T-helper 1 cell (primary cell): Measurements from ENCODE around the gene ENOPH1.
A peak's percentile ranks its signal among the peaks of the same experiment; 100 is the strongest.
"Not testable (repeated sequence)": the region's sequence is repeated elsewhere in the genome, so short reads cannot be mapped to it uniquely, and the experiment has no call there.

ENCODE experiments used
- DNase-seq, 5 donors: peaks; one replicate each; pipeline ENCODE4 v3.0.0-alpha.2; 2012 to 2020

Gene ENOPH1

DNA sequence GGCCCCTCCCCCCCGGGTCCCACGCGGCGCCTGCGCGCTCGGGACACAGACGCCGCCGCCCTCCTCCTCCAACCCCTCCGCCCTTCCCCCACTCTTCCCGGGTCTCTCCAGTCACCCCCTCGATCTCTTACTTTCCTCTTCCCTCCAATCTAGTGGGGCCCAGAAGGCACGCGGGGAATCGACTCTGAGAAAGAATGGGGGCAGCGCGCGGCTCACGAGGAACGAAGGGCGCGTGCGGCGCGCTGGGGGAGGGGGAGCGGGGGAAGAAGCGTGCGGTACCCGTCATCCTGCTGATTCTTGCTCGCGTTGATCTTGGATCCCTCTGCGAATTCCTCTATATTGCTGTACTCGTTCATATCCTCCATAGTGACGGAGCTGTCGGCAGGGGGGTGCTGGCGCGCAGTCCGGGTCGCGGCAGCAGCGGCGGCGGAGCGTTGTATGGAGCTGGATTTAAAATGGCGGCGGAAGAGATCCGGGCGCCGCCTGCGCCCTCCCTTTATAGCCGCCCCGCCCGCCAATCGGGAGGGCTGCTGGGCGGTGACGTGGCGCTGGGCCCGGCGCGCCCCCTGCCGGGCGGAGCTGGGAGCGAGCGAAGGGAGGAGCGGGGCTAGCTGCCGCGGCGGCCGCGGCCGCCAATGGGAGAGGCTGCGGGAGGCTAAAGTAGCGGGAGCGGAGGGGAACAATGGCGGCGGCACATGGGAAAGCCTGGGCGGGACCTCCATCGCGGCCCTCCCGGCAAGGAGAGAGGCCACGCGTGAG, 1.2 kb upstream of the ENOPH1 start:
- peak; percentile 87 to 95 (median 88) for DNase-seq

DNA sequence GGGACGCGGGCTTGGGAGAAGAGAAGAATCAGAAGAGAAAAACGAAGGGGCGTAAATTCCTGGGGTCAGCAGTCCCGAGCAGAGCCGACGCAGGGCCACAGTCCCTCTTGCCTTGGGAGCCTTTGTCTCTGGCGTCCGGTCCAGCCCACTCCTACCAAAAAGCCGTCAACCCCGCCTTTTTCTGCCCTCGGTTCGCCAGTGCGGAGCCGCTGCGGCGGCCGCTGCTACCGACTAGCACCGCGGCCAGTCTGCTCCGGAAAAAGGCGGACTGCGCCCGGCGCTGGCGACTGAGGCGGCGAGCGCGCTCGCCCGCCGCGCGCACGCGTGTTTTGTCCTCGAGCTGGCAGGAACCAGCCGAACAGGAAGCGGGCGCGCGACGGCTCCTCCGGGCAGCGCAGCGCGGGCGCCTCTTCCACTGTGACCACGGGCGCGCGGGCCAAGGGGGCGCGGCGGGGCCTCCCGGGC, 630 bp upstream of the ENOPH1 start:
- peak in 2 of 5 donors; percentile 66 to 84 for DNase-seq

DNA sequence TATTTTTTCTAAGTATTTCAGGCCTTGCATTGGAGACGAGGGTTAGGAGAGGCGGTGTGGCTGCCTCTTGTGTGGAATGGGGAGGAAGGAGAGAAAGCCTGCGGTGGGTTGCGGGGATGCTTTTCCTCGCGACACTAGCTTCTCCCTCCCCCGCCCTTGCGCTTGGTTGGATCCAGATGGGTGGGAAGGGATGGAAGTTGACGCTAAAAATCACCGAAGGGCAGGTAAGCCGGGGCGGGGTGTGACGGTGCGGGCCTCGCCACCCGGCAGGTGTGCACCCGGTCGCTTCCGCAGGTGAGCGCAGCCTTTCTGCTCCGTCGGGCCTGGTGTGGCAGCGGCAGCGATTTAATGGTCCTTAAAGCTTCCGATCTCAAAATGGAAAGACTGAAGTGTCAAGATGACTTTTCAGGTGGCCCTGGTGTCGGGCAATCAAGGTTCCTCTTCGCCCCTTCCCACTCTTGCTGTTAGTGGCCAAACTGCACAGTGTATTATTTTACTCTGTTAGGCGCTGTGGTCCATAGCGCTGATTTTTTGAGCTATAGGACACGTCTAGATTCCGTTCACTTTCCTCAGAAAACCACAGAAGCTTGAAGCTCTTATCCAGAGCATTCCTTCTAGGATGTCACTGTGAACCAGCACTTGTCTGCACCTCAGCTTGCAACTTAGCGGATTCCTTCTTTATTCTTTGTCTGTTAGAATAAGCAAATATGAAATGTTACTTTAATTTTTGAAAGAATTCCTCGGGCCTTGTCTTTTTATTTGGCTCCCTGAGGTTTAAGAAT, 765 bp downstream of the ENOPH1 start:
- DNase-seq, result peak; percentile 12 to 45 (median 33)

DNA sequence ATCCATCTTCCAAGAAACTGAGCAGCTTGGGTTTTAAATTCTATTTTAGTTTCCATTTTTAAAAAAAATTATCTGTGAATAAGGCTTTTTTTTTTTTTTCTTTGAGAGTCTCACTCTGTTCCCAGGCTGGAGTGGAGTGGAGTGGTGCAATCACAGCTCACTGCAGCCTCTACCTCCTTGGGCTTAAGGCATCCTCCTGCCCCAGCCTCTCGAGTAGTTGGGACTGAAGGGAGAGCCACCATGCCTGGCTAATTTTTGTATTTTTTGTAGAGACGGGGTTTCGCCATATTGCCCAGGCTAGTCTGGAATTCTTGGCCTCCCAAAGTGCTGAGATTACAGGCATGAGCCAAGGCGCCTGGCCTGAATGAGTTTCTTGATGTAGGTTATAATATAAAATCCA, 1.4 kb downstream of the ENOPH1 start:
- DNase-seq, result no peak

DNA sequence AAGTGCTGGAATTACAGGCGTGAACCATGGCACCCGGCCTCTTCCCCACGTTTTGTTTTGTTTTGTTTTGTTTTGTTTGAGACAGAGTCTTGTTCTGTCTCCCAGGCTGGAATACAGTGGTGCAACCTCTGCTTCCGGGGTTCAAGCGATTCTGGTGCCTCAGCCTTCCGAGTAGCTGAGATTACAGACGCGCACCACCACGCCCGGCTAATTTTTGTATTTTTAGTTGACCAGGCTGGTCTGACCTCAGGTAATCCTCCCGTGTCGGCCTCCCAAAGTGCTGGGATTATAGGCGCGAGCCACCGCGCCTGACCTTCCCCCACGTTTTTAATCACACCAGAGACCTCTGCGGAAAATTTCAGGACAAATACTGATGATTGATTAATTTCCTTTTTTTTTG, 2.2 kb downstream of the ENOPH1 start:
- DNase-seq, result no peak

DNA sequence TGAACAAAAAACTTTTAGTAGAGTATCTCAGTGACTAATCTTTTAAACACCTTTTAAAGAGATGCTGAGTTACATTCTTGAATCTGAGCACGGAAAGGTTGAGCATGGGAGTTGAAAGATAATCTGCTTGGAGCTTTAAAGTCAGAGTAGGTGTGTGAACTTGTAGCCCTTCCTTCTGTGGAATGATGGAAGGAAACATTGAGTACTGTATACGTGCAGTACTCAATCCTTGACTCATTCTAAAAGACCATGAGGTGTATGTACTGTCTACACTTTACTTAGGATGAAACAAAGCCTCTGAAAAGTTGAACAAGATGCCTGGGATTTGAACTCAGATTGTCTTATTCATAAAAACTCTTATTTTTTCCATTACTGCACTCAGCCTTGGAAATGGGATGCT, 3.4 kb downstream of the ENOPH1 start:
- no peak for DNase-seq

DNA sequence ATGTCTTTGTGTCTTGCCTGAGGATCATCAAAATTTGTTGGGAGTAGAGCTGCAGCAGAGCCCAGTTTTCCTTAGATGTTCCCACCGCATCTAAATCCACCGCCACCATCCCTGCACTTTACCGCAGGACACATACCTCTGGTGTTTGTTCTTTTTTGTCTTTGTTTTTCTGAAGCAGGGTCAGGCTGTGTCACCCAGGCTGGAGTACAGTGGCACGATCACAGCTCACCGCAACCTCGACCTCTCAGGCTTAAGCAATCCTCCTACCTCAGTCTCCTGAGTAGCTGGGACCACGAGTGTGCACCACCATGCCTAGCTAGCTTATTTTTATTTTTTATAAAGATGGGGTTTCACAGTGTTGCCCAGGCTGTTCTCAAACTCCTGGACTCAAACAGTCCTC, 4.6 kb downstream of the ENOPH1 start:
- no peak for DNase-seq

DNA sequence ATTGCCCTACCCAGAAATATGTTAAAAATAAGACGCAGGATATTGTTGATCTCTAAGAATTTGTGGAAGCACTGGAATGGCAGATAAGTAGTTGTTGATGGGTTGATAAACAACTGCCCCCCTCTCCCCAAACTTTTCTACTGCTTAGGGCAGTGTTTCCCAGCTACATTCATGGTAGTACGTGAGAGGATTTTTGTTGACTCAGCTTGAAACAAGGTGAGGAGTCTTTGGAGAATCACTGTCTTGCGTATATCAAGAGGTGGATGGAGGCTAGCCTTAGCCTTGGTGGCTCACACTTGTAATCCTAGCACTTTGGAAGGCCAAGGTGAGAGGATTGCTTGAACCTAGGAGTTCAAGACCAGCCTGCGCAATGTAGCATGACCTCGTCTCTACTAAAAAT, 5.7 kb downstream of the ENOPH1 start:
- no peak for DNase-seq

DNA sequence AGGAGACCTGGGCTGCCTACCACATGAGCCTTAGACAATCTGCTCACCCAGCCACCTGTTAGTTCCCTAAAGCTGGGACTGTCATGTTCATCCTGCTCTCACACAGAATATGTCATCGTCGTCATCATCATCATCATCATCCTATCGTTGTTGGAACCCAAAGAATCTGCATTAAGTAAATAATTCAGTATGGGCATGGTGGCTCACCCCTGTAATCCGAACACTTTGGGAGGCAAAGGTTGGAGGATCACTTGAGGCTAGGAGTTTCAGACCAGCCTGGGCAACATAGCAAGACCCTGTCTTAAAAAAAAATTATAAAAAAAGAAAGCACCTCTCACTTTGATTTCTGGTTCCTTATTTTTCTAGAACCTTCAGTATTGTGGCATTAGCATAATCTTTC, 6.4 kb downstream of the ENOPH1 start:
- no peak for DNase-seq

DNA sequence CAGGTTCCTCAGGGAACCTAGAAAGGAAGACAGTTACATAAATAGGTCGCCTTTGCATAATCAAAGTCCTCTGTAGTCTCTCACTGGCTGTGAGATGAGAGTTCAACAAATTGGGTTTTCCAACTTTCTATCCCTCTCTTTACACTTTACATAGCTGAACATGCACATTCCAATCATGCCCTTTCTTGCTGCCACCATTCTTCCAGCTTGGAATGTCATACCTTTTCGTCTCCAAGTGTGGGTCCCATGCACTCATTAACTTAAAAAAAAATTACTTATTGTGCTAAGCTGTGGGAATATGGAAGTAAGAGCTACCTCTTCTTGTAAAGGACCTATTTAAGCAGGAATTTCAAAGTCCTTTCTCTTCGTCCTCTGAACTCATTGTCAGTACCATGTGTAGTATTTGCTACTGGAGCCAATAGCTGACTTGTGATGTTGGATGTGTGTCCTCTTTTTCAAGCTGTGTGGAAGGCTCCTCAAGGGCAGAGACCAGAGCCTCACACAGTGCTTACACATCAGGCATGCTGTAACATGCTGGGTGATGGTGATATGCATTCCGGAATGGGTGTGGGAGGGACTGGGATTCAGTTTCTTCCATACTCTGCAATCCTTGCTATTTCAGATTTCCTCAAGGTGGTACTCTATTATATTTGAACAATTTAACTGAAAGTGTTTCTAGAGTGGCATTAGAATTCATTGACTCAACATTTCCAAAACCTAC, 7.1 kb downstream of the ENOPH1 start:
- DNase-seq, result no peak

DNA sequence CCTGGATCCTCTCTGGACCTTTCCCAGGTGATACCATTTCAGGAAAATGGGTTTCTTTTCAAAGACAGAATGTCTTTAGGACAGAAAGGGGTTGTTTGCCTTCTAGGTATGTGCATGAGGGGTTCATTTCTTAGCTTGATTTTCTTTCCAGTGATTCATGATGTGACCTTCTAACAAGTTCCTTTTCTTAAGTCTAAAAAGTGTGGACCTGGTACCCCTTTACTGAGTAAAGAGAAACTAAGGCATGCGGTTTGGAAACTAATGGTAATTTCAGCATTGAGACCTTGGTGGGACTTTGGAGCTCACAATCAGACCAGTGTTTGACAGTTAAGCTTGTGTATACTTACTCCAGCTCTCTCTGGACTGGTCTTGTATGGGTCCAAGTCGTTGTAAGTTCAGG, 8.7 kb downstream of the ENOPH1 start:
- no peak for DNase-seq

DNA sequence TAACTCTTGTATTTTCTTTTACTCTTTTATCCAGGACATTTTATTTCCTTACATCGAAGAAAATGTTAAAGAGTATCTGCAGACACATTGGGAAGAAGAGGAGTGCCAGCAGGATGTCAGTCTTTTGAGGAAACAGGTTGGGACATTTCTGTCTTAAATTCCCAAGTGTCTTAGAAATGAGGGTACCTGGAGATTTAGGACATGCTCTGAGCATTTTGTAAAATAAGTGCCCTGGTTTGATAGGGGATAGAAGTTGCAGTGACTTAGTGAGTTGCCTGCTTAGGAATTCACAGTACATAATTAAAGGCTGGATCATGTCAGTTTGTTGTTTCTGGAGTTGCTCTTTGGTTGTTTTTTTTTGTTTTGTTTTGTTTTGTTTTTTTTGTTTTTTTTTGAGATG, 17.5 kb downstream of the ENOPH1 start:
- DNase-seq, result no peak

DNA sequence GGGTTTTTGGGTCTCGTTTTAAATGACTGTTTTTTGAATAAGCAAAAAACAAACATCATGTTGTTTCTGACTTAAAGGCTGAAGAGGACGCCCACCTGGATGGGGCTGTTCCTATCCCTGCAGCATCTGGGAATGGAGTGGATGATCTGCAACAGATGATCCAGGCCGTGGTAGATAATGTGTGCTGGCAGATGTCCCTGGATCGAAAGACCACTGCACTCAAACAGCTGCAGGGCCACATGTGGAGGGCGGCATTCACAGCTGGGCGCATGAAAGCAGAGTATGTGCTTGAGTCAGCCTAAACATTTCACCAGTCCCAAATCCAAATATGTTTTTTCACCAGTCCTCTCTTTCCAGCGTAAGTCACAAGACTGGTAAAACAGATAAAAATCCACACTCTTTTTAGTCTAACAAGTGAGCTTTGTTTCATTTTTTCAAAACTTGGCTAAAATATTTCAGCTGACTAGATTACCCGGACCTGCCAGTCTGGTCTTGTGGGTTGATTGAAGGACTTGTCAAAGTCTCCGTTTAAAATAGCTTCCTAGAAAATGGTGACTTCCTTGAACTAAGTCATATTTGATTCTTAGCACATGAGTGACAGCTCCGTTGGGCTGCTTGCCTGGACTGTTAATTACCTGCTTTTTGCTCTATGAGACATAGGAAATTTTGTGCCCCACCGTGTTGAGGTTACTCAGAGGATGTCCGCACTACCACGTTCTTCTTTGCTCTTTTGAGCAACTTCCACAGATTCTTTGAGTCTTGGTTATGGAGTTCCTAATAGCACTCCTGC, 20.8 kb downstream of the ENOPH1 start:
- no peak for DNase-seq

DNA sequence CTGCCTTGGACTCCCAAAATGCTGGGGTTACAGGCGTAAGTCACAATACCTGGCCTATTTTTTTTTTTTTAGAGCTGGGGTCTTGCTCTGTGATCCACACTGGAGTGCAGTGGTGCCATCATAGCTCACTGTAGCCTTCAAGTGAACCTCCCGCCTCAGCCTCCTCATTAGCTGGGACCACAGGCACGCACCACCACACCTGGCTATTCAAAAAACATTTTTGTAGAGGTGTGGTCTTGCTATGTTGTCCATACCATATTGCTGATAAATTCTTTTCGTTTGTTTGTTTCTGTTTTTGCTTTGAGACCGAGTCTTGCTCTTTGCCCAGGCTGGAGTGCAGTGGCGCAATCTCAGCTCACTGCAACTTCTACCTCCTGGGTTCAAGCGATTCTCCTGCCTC, 21.6 kb downstream of the ENOPH1 start:
- DNase-seq, result no peak

DNA sequence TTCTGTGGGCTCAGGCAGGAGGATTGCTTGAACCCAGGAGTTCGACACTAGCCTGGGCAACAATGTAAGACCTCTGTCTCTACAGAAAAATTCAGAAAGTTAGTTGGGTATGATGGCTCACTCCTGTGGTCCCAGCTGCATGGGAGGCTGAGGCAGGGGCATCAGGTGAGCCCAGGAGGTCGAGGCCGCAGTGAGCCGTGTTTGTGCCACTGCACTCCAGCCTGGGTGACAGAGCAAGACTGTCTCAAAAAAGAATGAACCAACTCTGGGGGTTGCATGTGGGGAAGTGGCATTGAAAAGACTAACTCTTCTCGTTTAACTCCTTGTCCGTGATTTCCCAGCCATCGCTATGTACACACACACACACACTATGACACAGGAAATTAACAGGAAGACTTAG, 26.9 kb downstream of the ENOPH1 start:
- DNase-seq, result no peak

DNA sequence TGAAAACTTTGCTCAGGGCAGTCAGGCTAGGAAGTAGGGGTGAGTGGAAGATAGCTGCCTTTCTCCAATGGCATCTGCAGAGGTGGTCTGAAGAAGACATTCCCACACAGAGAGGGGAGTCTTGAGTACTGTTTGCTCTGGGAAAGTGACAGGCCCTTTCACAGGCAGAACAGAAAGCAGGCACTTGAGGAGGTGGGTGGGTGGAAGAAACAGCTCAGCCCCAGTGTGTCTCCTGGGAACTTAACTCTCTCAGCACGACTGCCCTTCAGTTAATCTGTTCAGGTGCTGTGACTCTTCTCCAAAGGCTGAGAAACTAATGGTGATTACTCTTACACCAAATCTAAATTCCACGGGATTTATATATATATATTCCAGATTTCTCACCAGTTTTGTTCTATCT, 28.3 kb downstream of the ENOPH1 start:
- no peak for DNase-seq

DNA sequence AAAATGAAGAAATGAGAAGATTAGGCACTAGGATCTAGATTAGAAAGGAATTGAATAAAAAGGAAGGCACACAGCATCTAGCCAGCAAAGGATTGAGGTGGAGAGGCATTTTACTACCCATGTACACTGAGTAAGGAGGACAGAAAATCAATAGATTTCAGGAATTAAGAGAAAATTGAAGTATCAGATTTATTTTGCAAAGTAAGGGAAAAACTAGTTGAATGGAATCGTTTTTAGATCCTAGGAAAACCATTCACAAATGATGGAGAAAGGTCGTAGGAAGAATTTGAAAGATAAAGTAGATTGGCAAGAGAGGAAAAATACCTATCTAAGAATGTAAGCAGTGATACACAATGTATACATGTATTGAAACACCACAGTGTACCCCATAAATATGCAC, 31.3 kb downstream of the ENOPH1 start:
- no peak for DNase-seq

DNA sequence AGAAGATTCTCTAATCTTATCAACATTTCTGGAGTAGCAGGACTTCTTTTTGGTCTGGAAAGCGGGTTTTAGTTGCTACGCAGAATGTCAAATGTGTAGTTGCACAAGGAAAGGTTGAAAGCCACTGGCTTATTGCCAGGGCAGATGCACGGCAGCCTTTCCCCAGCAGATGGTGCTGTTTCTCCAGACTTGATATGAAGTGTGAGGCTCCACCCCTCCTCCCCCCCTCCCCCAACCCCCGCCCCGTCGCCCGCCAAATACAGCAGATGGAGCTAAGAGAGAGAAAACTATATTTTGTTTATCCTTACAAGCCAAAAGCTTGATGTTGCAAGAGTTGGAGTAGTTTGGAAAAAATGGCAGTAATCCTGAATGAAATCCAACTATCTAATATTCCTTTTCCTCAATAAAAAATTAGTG, 32.0 kb downstream of the ENOPH1 start:
- DNase-seq, result peak; percentile 57 to 82 (median 73)

DNA sequence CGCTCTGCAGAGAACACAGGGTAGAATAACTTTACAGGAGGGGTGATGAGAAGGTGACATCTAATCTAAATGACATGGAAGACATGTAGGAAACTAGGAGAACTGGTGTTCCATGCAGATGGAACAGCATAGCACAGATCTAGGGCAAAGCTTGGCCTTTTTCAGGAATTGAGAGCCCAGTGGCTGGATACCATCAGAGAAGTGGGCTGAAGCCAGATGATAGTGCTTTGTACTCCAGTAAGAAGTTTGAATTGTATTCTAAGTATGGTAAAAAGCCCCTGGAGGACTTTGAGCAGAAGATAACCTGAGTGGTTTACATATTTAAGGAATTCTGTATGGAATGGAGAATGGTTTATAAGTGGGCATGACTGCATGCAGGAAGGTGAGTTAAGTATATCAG, 32.8 kb downstream of the ENOPH1 start:
- DNase-seq, result no peak

DNA sequence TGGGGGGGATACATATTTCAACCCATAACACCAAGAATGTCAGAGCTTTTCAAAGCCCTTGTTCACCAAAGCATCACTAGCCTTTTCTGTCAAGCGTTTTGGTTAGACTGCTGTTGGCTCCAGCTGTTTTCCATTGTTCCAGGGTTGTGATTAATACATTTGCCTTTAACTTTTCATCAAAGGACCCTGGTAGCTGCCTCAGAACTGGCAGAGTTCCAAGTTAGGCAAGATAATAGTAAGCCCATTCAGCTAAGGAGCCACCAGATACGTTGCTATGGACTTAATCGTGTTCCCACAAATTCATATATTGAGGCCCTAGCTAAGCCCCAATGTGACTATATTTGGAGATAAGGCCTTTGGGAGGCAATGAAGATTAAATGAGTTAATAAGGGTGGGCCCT, 37.1 kb downstream of the ENOPH1 start:
- DNase-seq, result no peak

DNA sequence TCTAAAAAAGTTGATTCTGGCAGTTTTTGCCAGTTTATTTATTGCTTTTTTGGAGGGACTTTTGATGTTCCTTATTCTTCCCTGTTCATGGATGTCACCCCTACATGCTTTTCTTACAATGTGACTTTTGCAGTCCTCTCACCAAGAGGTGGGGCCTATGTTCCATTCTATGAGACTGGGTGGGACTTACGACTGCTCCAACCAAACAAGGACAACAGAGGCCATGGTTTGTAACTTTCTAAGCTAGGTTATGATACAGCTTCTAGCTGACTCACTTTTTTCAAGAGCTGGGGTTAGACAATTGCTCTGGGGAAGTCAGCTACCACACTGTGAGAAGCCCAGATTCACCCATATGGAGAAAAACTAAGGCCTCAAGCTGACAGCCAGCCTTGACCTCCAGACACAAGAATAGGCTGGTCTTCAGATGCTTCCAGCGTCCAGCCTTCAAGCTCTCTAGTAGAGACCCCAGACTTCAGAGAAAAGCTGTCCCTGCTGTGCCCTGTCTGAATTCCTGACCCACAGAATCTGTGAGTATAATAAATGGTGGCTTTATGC, 39.5 kb downstream of the ENOPH1 start:
- DNase-seq, result no peak

DNA sequence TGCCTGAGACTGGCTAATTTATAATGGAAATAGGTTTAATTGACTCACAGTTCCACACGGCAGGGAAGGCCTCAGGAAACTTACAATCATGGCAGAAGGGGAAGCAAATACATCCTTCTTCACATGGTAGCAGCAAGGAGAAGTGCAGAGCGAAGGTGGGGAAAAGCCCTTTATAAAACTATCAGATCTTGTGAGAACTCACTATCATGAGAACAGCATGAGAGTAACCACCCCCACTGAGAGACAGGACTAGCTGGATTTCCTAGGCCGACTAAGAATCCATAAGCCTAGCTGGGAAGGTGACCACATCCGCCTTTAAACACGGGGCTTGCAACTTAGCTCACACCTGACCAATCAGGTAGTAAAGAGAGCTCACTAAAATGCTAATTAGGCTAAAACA, 42.7 kb downstream of the ENOPH1 start:
- DNase-seq, result not testable (repeated sequence)
